Ovary (tissue), 9 donors: ENCODE data around the gene GPR180. TPM values are rescaled to one million over a fixed set of nuclear protein-coding genes. Genes with fewer than 3 reads are reported as not detected.

Experiments used
- DNase-seq, 5 donors: peaks; one replicate each; pipeline ENCODE4 v3.0.0-alpha.2; 2019 to 2020
- H3K27ac ChIP-seq, 2 donors: fragments of 200-600 bp; one replicate each; pipeline versions ENCODE4 v1.5.1 to v1.8.0; 2019 to 2022
- H3K27me3 ChIP-seq: fragments of 200-600 bp; one replicate; pipeline ENCODE4 v1.8.0; 2022
- H3K36me3 ChIP-seq: fragments of 200-600 bp; sonication (generic); one replicate; pipeline ENCODE4 v1.5.1; 2019
- H3K4me1 ChIP-seq: one replicate; pipeline ENCODE4 v1.8.1; 2013; ENCODE audit warnings: mild to moderate bottlenecking, moderate library complexity; ENCODE audit not compliant: insufficient read depth
- H3K4me3 ChIP-seq: fragments of 200-600 bp; sonication (generic); one replicate; pipeline ENCODE4 v1.5.1; 2017
- H3K9me3 ChIP-seq, 2 donors: fragments of 200-600 bp in 1 of 2; sonication (generic) in 1 of 2; one replicate each; pipeline versions ENCODE4 v1.5.1 to v1.8.1; 2013 to 2019; ENCODE audit warnings: mild to moderate bottlenecking in 1 of 2, moderate library complexity in 1 of 2
- CTCF ChIP-seq, 3 donors: fragments of 450-650 bp in 2 of 3; fragments of 200-600 bp in 1 of 3; IDR thresholded peaks; one replicate each; pipeline versions ENCODE4 v1.5.1 to v1.8.0; 2016 to 2022; ENCODE audit warnings: antibody characterized with exemption in 3 of 3, mild to moderate bottlenecking in 1 of 3
- EP300 ChIP-seq: sonication (generic); formaldehyde crosslinking; IDR thresholded peaks from one replicate; pipeline ENCODE4 v1.6.1; 2017; ENCODE audit warnings: antibody characterized with exemption
- POLR2A ChIP-seq: fragments of 450-650 bp; IDR thresholded peaks from one replicate; pipeline ENCODE4 v1.6.1; 2017; ENCODE audit warnings: antibody characterized with exemption, mild to moderate bottlenecking, moderate library complexity
- WGBS, 3 donors: extraction: QIAGEN DNeasy Blood & Tissue Kit in 1 of 3; methylation state at CpG; one replicate each; pipeline versions ENCODE4 v1.1.5 to v1.1.7; 2013 to 2017; 5-methylcytosine and 5-hydroxymethylcytosine counted together
- intact Hi-C, 4 donors: fragments of 100-400 bp; cut with DNase I; formaldehyde crosslinking; loops; one replicate each; pipeline versions ENCODE4 v1.11.0 to v1.15.1; 2022 to 2023
- polyA plus RNA-seq, 2 donors: library from polyadenylated mRNA; stranded (reverse); fragments of 200-250 nt in 1 of 2; fragments of 350-450 nt in 1 of 2; fragmentation: Illumina TruSeq in 1 of 2; extraction: RNeasy Lipid Tissue Mini Kit (QIAGEN cat#74804) in 1 of 2; gene quantifications; one replicate each; pipeline ENCODE4 v1.2.3, GENCODE V29; 2013 to 2014
- small RNA-seq: library from RNA; depleted of rRNA; stranded (forward); fragments of <200 nt; gene quantifications from one replicate; pipeline ENCODE3, GENCODE V24; 2016
- total RNA-seq, 7 donors: library from RNA; depleted of rRNA in 2 of 7; stranded (reverse); fragments of >200 nt in 2 of 7; fragmentation: NEBNext Ultra II Directional in 3 of 7; extraction: Animal tissue kit (Norgen Biotek cat#: 25700) in 3 of 7; gene quantifications; one replicate each; pipeline versions ENCODE4 v1.1.0 to v1.2.4, GENCODE V29; 2016 to 2023
- donor health status: DM: no; HTN: no; CAD: no; lungs with moderate emphysema.
- donor health status: DM: no; HTN: no; CAD: no.
- donor health status: Bipolar disorder and iron deficiency.
- donor health status: DM: yes; HTN: yes; CAD: no.
- donor health status: DM: no; HTN: no; CAD: no.
- donor health status: DM: yes; HTN: yes; CAD: no.

GPR180 gene
- total and polyA plus RNA-seq, 9 donors, result 1.6 to 6.7 (median 4.3) TPM

- intact Hi-C loops, result no loop called here
- WGBS, 3 donors, result 76 to 92% (median 88%) methylated on average over 6 of the region's 6 CpGs
- Histone ChIP-seq H3K36me3 (no peaks in the 10 kb centered on the region), H3K27me3 (no peaks in the 10 kb centered on the region), H3K4me3 (no peak overlapping the region), H3K27ac (no peak overlapping the region), H3K4me1 (no peaks in the 10 kb centered on the region), H3K9me3 (no peaks in the 10 kb centered on the region)
- DNase-seq, result no peak
- TF ChIP-seq POLR2A (no peak), CTCF (IDR thresholded peaks at IDR 0.05) (no peak), EP300 (no peak)
Observed at GRCh38 chr13:94679614-94680013, 78.0 kb downstream of the GPR180 start.

- no peaks in the 10 kb centered on the region for H3K9me3 ChIP-seq
- TF ChIP-seq EP300 (no peak), POLR2A (no peak), CTCF (IDR thresholded peaks at IDR 0.05) (no peak)
- H3K27me3 ChIP-seq, result no peaks in the 10 kb centered on the region
- H3K36me3 ChIP-seq, result no peaks in the 10 kb centered on the region
- 69 to 78% (median 74%) methylated on average over 2 of the region's 2 CpGs for WGBS, 3 donors
- no peak overlapping the region for H3K4me3 ChIP-seq
- no peak overlapping the region for H3K27ac ChIP-seq
- intact Hi-C loops, result no loop called here
- DNase-seq, result no peak
- H3K4me1 ChIP-seq, result no peaks in the 10 kb centered on the region
Observed at GRCh38 chr13:94682229-94682628, 80.6 kb downstream of the GPR180 start.

- intact Hi-C loops, result no loop called here
- Histone ChIP-seq H3K27me3 (no peaks in the 10 kb centered on the region), H3K36me3 (no peaks in the 10 kb centered on the region), H3K4me3 (no peak overlapping the region), H3K9me3 (no peaks in the 10 kb centered on the region), H3K27ac (no peak overlapping the region), H3K4me1 (no peaks in the 10 kb centered on the region)
- DNase-seq, result no peak
- WGBS, 3 donors, result 63 to 77% (median 68%) methylated on average over 5 of the region's 5 CpGs
- TF ChIP-seq POLR2A (no peak), CTCF (IDR thresholded peaks at IDR 0.05) (no peak), EP300 (no peak)
Observed at GRCh38 chr13:94683409-94683808, 81.8 kb downstream of the GPR180 start.

Small RNA genes lying within 50 kb of the gene (small RNA-seq; reads per million reads assigned to genes)
- not detected for gene RNA5SP36

Other genes starting within 250 kb of the GPR180 start
- under 1 TPM; 0.37 to 0.92 (median 0.58) TPM for gene DCT, start 122.2 kb upstream of the GPR180 start, total RNA-seq
- under 1 TPM; 0.27 to 0.63 TPM for gene DCT, start 122.2 kb upstream of the GPR180 start, polyA plus RNA-seq
- gene TGDS, start 5.7 kb upstream of the GPR180 start, total RNA-seq, result 10 to 100 TPM in 6 of 7 donors, 1 to 10 TPM in 1; 8.4 to 14.3 (median 11.9) TPM
- gene TGDS, start 5.7 kb upstream of the GPR180 start, polyA plus RNA-seq, result 10 to 100 TPM; 10.1 to 11.5 TPM
- gene SOX21, start 110.7 kb downstream of the GPR180 start, total RNA-seq, result not detected
- gene SOX21, start 110.7 kb downstream of the GPR180 start, polyA plus RNA-seq, result under 1 TPM in 1 of 2 donors, not detected in 1; 0.02 TPM